ENCODE data around the gene JMJD1C.

GRCh38 chr10:63415640-63416244 is 50.0 kb downstream of the JMJD1C start:
- no peak for TF ChIP-seq CTCF (conservative IDR thresholded peaks at IDR 0.05)
- TF ChIP-seq ZFX (IDR thresholded peaks at IDR 0.05) = no peak

All from C4-2B (cell line).